Measurements from ENCODE around the gene RPS23. TPM values are rescaled to one million over a fixed set of nuclear protein-coding genes. Genes with fewer than 3 reads are reported as not detected.

RPS23 gene
- total RNA-seq, 1 experiment from 2014 or later, result 2,213 TPM

- intact Hi-C loops (cut with micrococcal nuclease; ENCODE audit: unreplicated experiment), result no loop called here
- Histone ChIP-seq H3K9me3 (no peaks in the 10 kb centered on the region), H3K4me1 (no peaks in the 10 kb centered on the region), H3K4me3 (ENCODE audit: low read depth, low read length) (no peak overlapping the region), H3K27me3 (replicated peaks; ENCODE audit: control insufficient read depth, insufficient read depth, low read length) (no peaks in the 10 kb centered on the region), H3K36me3 (ENCODE audit: control insufficient read depth, insufficient read depth, low read length) (no peaks in the 10 kb centered on the region)
- no peaks in the 10 kb centered on the region for H3K4me1 Mint-ChIP-seq (ENCODE audit: low read depth, unreplicated experiment)
- BruUV-seq (replicated peaks), result no TSS peak
- H3K9me3 Mint-ChIP-seq (ENCODE audit: unreplicated experiment), result no peaks in the 10 kb centered on the region
- H3K27ac Mint-ChIP-seq (ENCODE audit: unreplicated experiment), result no peak overlapping the region
- no peaks in the 10 kb centered on the region for H3K27me3 Mint-ChIP-seq (ENCODE audit: insufficient read depth, unreplicated experiment)
- H3K4me3 Mint-ChIP-seq (ENCODE audit: unreplicated experiment), result no peak overlapping the region
- CTCF ChIA-PET, result interaction anchor here (0.6 kb wide), 1 partner anchor 854 kb away, joined by 3 read pairs; no protein-coding TSS in a partner anchor
- H3K36me3 Mint-ChIP-seq (ENCODE audit: insufficient read depth, unreplicated experiment), result no peaks in the 10 kb centered on the region
- TF ChIP-seq CTCF (IDR thresholded peaks at IDR 0.05; ENCODE audit: insufficient read depth in 1 of 2, low read depth in 1 of 2, low read length in 1 of 2, severe bottlenecking in 1 of 2, unreplicated experiment in 1 of 2), result no peak
- POLR2A ChIA-PET, result no interaction called here
- no peak for DNase-seq
Observed at GRCh38 chr5:82307451-82307850, 29.3 kb upstream of the RPS23 start.

- ChIA-PET POLR2A (no interaction called here), CTCF (no interaction called here)
- no peaks in the 10 kb centered on the region for H3K4me1 ChIP-seq
- no peak for TF ChIP-seq CTCF (IDR thresholded peaks at IDR 0.05; ENCODE audit: insufficient read depth in 1 of 2, low read depth in 1 of 2, low read length in 1 of 2, severe bottlenecking in 1 of 2, unreplicated experiment in 1 of 2)
- no peaks in the 10 kb centered on the region for H3K36me3 ChIP-seq (ENCODE audit: control insufficient read depth, insufficient read depth, low read length)
- H3K27me3 ChIP-seq (replicated peaks; ENCODE audit: control insufficient read depth, insufficient read depth, low read length), result no peaks in the 10 kb centered on the region
- BruUV-seq (replicated peaks), result no TSS peak
- no peak overlapping the region for H3K4me3 Mint-ChIP-seq (ENCODE audit: unreplicated experiment)
- no peak for DNase-seq
- no peaks in the 10 kb centered on the region for H3K9me3 ChIP-seq
- intact Hi-C loops (cut with micrococcal nuclease; ENCODE audit: unreplicated experiment), result no loop called here
- no peak overlapping the region for H3K27ac Mint-ChIP-seq (ENCODE audit: unreplicated experiment)
- H3K9me3 Mint-ChIP-seq (ENCODE audit: unreplicated experiment), result no peaks in the 10 kb centered on the region
- H3K27me3 Mint-ChIP-seq (ENCODE audit: insufficient read depth, unreplicated experiment), result no peaks in the 10 kb centered on the region
- H3K4me3 ChIP-seq (ENCODE audit: low read depth, low read length), result no peak overlapping the region
- H3K36me3 Mint-ChIP-seq (ENCODE audit: insufficient read depth, unreplicated experiment), result no peaks in the 10 kb centered on the region
- no peaks in the 10 kb centered on the region for H3K4me1 Mint-ChIP-seq (ENCODE audit: low read depth, unreplicated experiment)
Observed at GRCh38 chr5:82306151-82306550, 28.0 kb upstream of the RPS23 start.

- BruUV-seq (replicated peaks), result no TSS peak
- H3K9me3 ChIP-seq, result no peaks in the 10 kb centered on the region; the same call in 1 of the 2 replicates
- H3K4me1 Mint-ChIP-seq (ENCODE audit: low read depth, unreplicated experiment), result no peaks in the 10 kb centered on the region
- H3K4me3 Mint-ChIP-seq (ENCODE audit: unreplicated experiment), result no peak overlapping the region
- no peaks in the 10 kb centered on the region for H3K9me3 Mint-ChIP-seq (ENCODE audit: unreplicated experiment)
- CTCF ChIA-PET, result no interaction called here
- no peaks in the 10 kb centered on the region for H3K27me3 ChIP-seq (replicated peaks; ENCODE audit: control insufficient read depth, insufficient read depth, low read length)
- H3K27ac Mint-ChIP-seq (ENCODE audit: unreplicated experiment), result no peak overlapping the region
- no peaks in the 10 kb centered on the region for H3K36me3 Mint-ChIP-seq (ENCODE audit: insufficient read depth, unreplicated experiment)
- POLR2A ChIA-PET, result no interaction called here
- TF ChIP-seq CTCF (IDR thresholded peaks at IDR 0.05; ENCODE audit: insufficient read depth in 1 of 2, low read depth in 1 of 2, low read length in 1 of 2, severe bottlenecking in 1 of 2, unreplicated experiment in 1 of 2), result no peak
- no peaks in the 10 kb centered on the region for H3K4me1 ChIP-seq
- no peak overlapping the region for H3K4me3 ChIP-seq (ENCODE audit: low read depth, low read length)
- H3K27me3 Mint-ChIP-seq (ENCODE audit: insufficient read depth, unreplicated experiment), result no peaks in the 10 kb centered on the region
- no peaks in the 10 kb centered on the region for H3K36me3 ChIP-seq (ENCODE audit: control insufficient read depth, insufficient read depth, low read length)
- no peak for DNase-seq
- intact Hi-C loops (cut with micrococcal nuclease; ENCODE audit: unreplicated experiment), result no loop called here
Observed at GRCh38 chr5:82301190-82301589, 23.0 kb upstream of the RPS23 start.

All from Caco-2 (cell line).